Heart left ventricle (tissue), 16 donors: ENCODE data around the gene E2F1. TPM values are rescaled to one million over a fixed set of nuclear protein-coding genes. Genes with fewer than 3 reads are reported as not detected.

Source experiments
- ATAC-seq, 4 donors: fragments of 200-7000 bp; cut with Tn5 transposase; one replicate each; pipeline ENCODE4 v1.9.1; 2020 to 2022; ENCODE audit warnings: moderate library complexity in 4 of 4, mild to moderate bottlenecking in 3 of 4, moderate number of reproducible peaks in 1 of 4
- DNase-seq, 5 donors: peaks; one replicate each; pipeline ENCODE4 v3.0.0-alpha.2; 2020
- H3K27ac ChIP-seq, 12 donors: fragments of 200-600 bp; sonication (generic) in 4 of 12; one replicate each; pipeline versions ENCODE4 v1.5.0 to v1.8.0; 2016 to 2022; ENCODE audit warnings: mild to moderate bottlenecking in 2 of 12
- H3K27me3 ChIP-seq, 9 donors: fragments of 200-600 bp; sonication (generic) in 2 of 9; one replicate each; pipeline versions ENCODE4 v1.5.1 to v1.8.0; 2016 to 2022; ENCODE audit warnings: mild to moderate bottlenecking in 3 of 9
- H3K36me3 ChIP-seq, 9 donors: fragments of 200-600 bp; sonication (generic) in 2 of 9; one replicate each; pipeline versions ENCODE4 v1.5.0 to v1.8.0; 2018 to 2022; ENCODE audit warnings: mild to moderate bottlenecking in 2 of 9
- H3K4me1 ChIP-seq, 12 donors: fragments of 200-600 bp; sonication (generic) in 4 of 12; one replicate each; pipeline versions ENCODE4 v1.5.0 to v1.8.0; 2016 to 2022; ENCODE audit warnings: mild to moderate bottlenecking in 3 of 12
- H3K4me3 ChIP-seq, 12 donors: fragments of 200-600 bp; sonication (generic) in 4 of 12; one replicate each; pipeline versions ENCODE4 v1.5.0 to v1.8.0; 2017 to 2022; ENCODE audit warnings: mild to moderate bottlenecking in 9 of 12, moderate library complexity in 4 of 12
- H3K9me3 ChIP-seq, 12 donors: fragments of 200-600 bp; sonication (generic) in 4 of 12; one replicate each; pipeline versions ENCODE4 v1.5.0 to v1.8.0; 2016 to 2022; ENCODE audit warnings: mild to moderate bottlenecking in 1 of 12
- POLR2A ChIP-seq, 2 donors: fragments of 450-650 bp; IDR thresholded peaks; one replicate each; pipeline ENCODE4 v1.6.1; 2017; ENCODE audit warnings: antibody characterized with exemption in 2 of 2, mild to moderate bottlenecking in 2 of 2, moderate library complexity in 2 of 2
- WGBS, 4 donors: extraction: QIAGEN DNeasy Blood & Tissue Kit in 2 of 4; methylation state at CpG; one replicate each; pipeline versions ENCODE4 v1.1.5 to v1.1.7; 2013 to 2018; 5-methylcytosine and 5-hydroxymethylcytosine counted together
- intact Hi-C, 10 donors: fragments of 100-400 bp; cut with DNase I; formaldehyde crosslinking; loops; one replicate each; pipeline versions ENCODE4 v1.11.1 to v1.14.2; 2022
- polyA plus RNA-seq, 2 donors: library from polyadenylated mRNA; stranded (reverse); fragments of 200-250 nt; gene quantifications; one replicate each; pipeline ENCODE4 v1.2.3, GENCODE V29; 2013
- total RNA-seq, 9 donors: library from RNA; depleted of rRNA in 2 of 9; stranded (reverse); fragments of >200 nt in 2 of 9; fragmentation: NEBNext Ultra II Directional in 3 of 9; extraction: Animal tissue kit (Norgen Biotek cat#: 25700) in 3 of 9; gene quantifications; one replicate each; pipeline versions ENCODE4 v1.1.0 to v1.2.4, GENCODE V29; 2016 to 2023
- TF ChIP-seq, protein P1 (sequence below), 12 donors: fragments of 200-600 bp; sonication (generic) in 4 of 12; IDR thresholded peaks; one replicate each; pipeline versions ENCODE4 v1.5.0 to v1.8.0; 2018 to 2022; ENCODE audit warnings: antibody characterized with exemption in 12 of 12, mild to moderate bottlenecking in 5 of 12
- donor health status: ischemic (EF 13 %, LVEDD 7.1; RV severe dilation, severe dysfunction).
- donor health status: healthy with polysubstance abuse.
- donor health status: DM: no; HTN: yes; CAD: no.
- donor health status: DM: no; HTN: no; CAD: no.
- donor health status: ischemic (EF 25% LVEDD 6.9; RV normal size, moderate dysfunction).
- donor health status: ischemic (EF 25% LVEDD 5.7; RV mildly dilated, moderate dysfunction).
- donor health status: healthy.
- donor health status: DM: yes; HTN: yes; CAD: no.
- donor health status: ischemic (EF 35%, LVEDD 5.7; RV mildly dilated, moderate dysfunction).
- donor health status: nonischemic (EF 11% LVEDD 7.7; RV severe dilation, severe dysfunction).
- donor health status: DM: yes; HTN: yes; CAD: no.
- donor health status: PGD.
- donor health status: ischemic (EF 29% LVEDD 5.4; RV normal size, mild dysfunction).
- donor health status: nonischemic (EF 23%, LVEDD 6.1; RV moderate dilation, normal function).

Gene E2F1
- total and polyA plus RNA-seq, 11 donors, result 0.32 to 6.4 (median 1.1) TPM

DNA sequence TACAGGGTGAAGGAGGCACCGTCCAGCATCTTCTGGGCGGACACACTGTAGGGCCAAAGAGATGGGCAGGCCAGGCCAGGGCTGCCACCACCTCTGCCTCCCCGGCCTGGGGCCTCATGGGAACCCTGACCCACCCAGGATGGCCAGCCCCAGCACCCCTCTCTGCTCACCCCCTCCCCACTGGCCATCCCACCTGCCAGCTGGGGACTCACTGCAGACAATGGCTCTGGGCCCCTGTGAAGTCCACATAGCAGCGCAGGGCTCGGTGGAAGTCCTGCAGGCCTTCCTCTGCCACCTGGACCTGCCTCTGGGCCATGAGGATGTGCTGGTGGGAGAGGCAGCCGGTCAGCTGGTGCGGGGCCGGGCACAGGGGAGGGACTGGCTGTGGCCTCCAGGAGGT, 27.7 kb downstream of the E2F1 start:
- H3K36me3 ChIP-seq, result peaks cover 0 to 37% (median 17%) of the 10 kb centered on the region in 9 donors
- no peak for DNase-seq
- no peaks in the 10 kb centered on the region for H3K27me3 ChIP-seq
- intact Hi-C loops, result no loop called here
- 91 to 96% (median 94%) methylated on average over 5 to 8 of the region's 8 CpGs for WGBS, 4 donors
- H3K27ac ChIP-seq, result no peak overlapping the region
- H3K4me1 ChIP-seq, result peaks cover 0 to 20% (median 9%) of the 10 kb centered on the region in 12 donors
- H3K9me3 ChIP-seq, result no peaks in the 10 kb centered on the region
- no peak overlapping the region for H3K4me3 ChIP-seq
- TF ChIP-seq, protein P1, sequence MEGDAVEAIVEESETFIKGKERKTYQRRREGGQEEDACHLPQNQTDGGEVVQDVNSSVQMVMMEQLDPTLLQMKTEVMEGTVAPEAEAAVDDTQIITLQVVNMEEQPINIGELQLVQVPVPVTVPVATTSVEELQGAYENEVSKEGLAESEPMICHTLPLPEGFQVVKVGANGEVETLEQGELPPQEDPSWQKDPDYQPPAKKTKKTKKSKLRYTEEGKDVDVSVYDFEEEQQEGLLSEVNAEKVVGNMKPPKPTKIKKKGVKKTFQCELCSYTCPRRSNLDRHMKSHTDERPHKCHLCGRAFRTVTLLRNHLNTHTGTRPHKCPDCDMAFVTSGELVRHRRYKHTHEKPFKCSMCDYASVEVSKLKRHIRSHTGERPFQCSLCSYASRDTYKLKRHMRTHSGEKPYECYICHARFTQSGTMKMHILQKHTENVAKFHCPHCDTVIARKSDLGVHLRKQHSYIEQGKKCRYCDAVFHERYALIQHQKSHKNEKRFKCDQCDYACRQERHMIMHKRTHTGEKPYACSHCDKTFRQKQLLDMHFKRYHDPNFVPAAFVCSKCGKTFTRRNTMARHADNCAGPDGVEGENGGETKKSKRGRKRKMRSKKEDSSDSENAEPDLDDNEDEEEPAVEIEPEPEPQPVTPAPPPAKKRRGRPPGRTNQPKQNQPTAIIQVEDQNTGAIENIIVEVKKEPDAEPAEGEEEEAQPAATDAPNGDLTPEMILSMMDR (IDR thresholded peaks at IDR 0.05), result no peak
- TF ChIP-seq POLR2A (IDR thresholded peaks at IDR 0.05), result no peak
- no peak for ATAC-seq

DNA sequence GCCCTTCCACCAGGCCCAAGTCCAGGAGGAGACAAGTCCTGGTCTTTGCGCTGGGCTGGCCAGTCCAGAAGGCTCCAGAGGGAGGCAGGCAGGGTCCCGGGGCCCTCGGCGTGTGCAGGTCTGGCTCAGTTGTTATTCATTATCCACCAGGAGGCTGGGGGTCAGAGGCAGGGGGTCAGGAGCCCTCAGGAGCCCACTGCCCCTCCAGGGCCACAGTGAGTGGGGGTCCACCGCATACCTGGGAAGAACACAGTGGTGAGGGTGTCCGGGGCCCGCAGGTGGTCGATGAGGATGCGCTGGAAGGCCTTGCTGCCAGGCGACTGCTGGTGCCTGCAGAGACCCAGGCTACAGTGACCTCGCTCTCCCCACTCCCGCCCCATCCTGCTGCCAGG, 28.5 kb downstream of the E2F1 start:
- Histone ChIP-seq H3K9me3 (no peaks in the 10 kb centered on the region), H3K4me3 (no peak overlapping the region), H3K36me3 (peaks cover 0 to 37% (median 17%) of the 10 kb centered on the region in 9 donors), H3K27ac (no peak overlapping the region), H3K27me3 (no peaks in the 10 kb centered on the region), H3K4me1 (peaks cover 0 to 20% (median 7%) of the 10 kb centered on the region in 12 donors)
- ATAC-seq (no peak), DNase-seq (no peak)
- WGBS, 4 donors, result 93 to 98% (median 95%) methylated on average over 12 of the region's 12 CpGs
- TF ChIP-seq POLR2A (IDR thresholded peaks at IDR 0.05), result no peak
- TF ChIP-seq, protein P1 (IDR thresholded peaks at IDR 0.05), result no peak
- intact Hi-C loops, result no loop called here

DNA sequence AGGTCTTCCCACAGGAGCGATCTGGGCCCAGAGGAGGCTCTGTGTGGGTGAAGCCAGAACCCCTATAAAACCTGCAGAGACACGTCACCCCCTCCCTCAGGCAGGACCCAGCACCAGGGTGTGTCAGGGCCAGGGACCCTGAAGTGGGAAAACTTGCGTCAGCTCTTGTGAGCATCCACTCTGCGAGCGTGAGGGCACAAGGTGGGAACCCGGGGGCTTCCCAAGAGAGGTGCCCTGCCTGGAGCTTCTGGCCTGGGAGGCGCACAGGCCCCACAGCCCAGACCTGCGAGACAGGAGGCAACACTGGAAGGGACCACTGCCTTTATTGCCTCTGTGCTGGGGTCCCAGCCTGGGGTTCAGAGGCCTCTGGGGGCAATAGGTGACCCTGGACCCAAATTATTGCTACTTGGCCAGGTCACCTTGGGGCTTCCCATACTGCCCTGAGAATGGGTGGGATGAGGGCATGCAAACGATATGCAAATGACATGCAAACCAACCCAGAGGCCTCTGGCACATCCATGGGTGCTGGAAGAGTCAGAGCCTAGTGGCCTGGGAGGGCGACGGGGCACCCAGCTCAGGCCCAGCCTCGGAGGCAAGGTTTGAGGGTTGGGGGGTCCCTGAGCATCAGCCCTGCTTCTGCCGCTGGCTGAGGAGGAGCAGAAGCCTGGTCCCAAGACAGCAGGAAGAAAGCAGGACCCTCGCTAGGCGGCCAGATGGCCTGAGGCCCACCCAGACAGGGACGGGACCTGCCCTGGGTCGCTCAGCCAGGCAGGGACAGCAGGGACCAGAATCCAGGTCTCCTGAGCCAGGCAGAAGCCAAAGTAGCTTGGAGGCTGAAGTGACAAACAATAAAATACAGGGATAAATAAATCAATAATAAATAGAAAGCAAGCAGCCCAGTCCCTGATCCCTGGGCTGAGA, 29.1 kb downstream of the E2F1 start:
- no peaks in the 10 kb centered on the region for H3K27me3 ChIP-seq
- peaks cover 0 to 37% (median 17%) of the 10 kb centered on the region in 9 donors for H3K36me3 ChIP-seq
- no peak for DNase-seq
- no peak for ATAC-seq
- H3K4me3 ChIP-seq, result no peak overlapping the region
- peaks cover 0 to 17% (median 6%) of the 10 kb centered on the region in 12 donors for H3K4me1 ChIP-seq
- no peaks in the 10 kb centered on the region for H3K9me3 ChIP-seq
- intact Hi-C loops, result no loop called here
- no peak overlapping the region for H3K27ac ChIP-seq
- TF ChIP-seq, protein P1 (IDR thresholded peaks at IDR 0.05), result no peak
- TF ChIP-seq POLR2A (IDR thresholded peaks at IDR 0.05), result no peak
- WGBS, 4 donors, result 92 to 96% (median 95%) methylated on average over 12 to 17 of the region's 17 CpGs

DNA sequence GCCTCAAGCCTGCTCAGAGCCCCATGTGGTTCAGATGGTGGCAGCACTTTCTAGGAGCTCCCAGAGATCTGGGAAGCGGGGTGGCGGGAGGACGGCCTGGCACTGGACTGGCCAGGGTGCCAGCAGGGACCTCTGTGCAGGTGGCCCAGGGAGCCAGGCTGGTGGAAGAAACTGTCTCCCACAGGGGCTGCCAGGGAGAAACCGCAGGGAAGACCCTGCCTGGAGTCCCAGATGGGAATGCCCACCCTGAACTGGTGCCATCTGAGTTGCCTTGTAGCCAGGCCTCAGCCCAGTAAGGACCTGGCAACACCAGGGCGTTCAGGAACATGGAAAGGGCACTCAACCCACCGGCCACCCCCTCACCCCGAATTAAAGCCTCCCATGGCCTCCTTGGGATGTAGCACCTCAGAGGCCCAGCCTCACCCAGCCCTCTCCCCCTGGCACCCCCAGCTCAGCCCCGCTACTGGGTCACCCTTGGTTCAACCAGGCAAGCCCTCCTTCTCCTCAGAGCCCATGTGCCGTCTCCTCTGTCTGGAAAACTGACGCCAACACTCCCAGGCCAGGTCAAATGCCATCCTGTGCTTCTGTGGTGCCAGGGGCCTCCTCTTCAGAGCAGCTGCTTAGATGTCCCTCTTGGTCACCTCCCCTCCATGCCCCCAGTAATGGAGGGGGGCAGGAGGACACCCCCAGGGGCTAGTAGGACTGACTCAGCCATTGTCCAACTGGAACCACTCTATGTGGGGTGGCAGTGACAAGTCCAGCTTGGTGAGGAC, 30.0 kb downstream of the E2F1 start:
- no peak overlapping the region for H3K4me3 ChIP-seq
- DNase-seq, result no peak
- intact Hi-C loops, result no loop called here

More for the DNA sequence above, 30.0 kb downstream of the E2F1 start:
- H3K27ac ChIP-seq, result no peak overlapping the region
- TF ChIP-seq, protein P1 (IDR thresholded peaks at IDR 0.05), result no peak
- TF ChIP-seq POLR2A (IDR thresholded peaks at IDR 0.05), result no peak
- no peaks in the 10 kb centered on the region for H3K9me3 ChIP-seq
- peaks cover 0 to 37% (median 17%) of the 10 kb centered on the region in 9 donors for H3K36me3 ChIP-seq
- no peak for ATAC-seq
- WGBS, 4 donors, result 91 to 93% (median 93%) methylated on average over 6 to 10 of the region's 10 CpGs
- H3K4me1 ChIP-seq, result peaks cover 0 to 17% (median 6%) of the 10 kb centered on the region in 12 donors
- H3K27me3 ChIP-seq, result no peaks in the 10 kb centered on the region
